Measurements from ENCODE around the gene LPGAT1. TPM values are rescaled to one million over a fixed set of nuclear protein-coding genes. Genes with fewer than 3 reads are reported as not detected.

Gene LPGAT1
- total and polyA plus RNA-seq, 3 donors from 2014 or later = 43.0 to 70.5 (median 44.1) TPM

GRCh38 chr1:211816586-211816985 lies 14.0 kb downstream of the LPGAT1 start:
- Histone ChIP-seq H3K9me3 (no peaks in the 10 kb centered on the region), H3K27ac (no peak overlapping the region), H3K36me3 (ENCODE audit: low read depth, missing control alignments) (no peaks in the 10 kb centered on the region), H3K27me3 (no peaks in the 10 kb centered on the region), H3K4me3 (no peak overlapping the region), H3K4me1 (no peaks in the 10 kb centered on the region)
- no peak for TF ChIP-seq POLR2A (IDR thresholded peaks at IDR 0.05)
- no peak for TF ChIP-seq CTCF (IDR thresholded peaks at IDR 0.05)
- DNase-seq = no peak
- intact Hi-C loops (cut with DNase I; ENCODE audit: low total_unique reads) = no loop called here

- no peaks in the 10 kb centered on the region for H3K27me3 ChIP-seq
- no peak overlapping the region for H3K4me3 ChIP-seq
- intact Hi-C loops (cut with DNase I; ENCODE audit: low total_unique reads) = no loop called here
- no peak overlapping the region for H3K27ac ChIP-seq
- H3K36me3 ChIP-seq (ENCODE audit: low read depth, missing control alignments) = no peaks in the 10 kb centered on the region
- no peak for DNase-seq
- no peak for TF ChIP-seq CTCF (IDR thresholded peaks at IDR 0.05)
- TF ChIP-seq POLR2A (IDR thresholded peaks at IDR 0.05) = no peak
- no peaks in the 10 kb centered on the region for H3K4me1 ChIP-seq
- WGBS, 2 donors = 91 to 100% methylated on average over 1 of the region's 1 CpG
- H3K9me3 ChIP-seq = no peaks in the 10 kb centered on the region
Measured at GRCh38 chr1:211814313-211814712, 16.2 kb downstream of the LPGAT1 start.

GRCh38 chr1:211813590-211813989 lies 17.0 kb downstream of the LPGAT1 start:
- Histone ChIP-seq H3K4me1 (no peaks in the 10 kb centered on the region), H3K27ac (no peak overlapping the region), H3K9me3 (no peaks in the 10 kb centered on the region), H3K27me3 (no peaks in the 10 kb centered on the region), H3K36me3 (ENCODE audit: low read depth, missing control alignments) (no peaks in the 10 kb centered on the region), H3K4me3 (no peak overlapping the region)
- TF ChIP-seq POLR2A (IDR thresholded peaks at IDR 0.05) = no peak
- TF ChIP-seq CTCF (IDR thresholded peaks at IDR 0.05) = no peak
- intact Hi-C loops (cut with DNase I; ENCODE audit: low total_unique reads) = no loop called here
- DNase-seq = peak; percentile 32

GRCh38 chr1:211812584-211812983 lies 18.0 kb downstream of the LPGAT1 start:
- H3K27ac ChIP-seq = no peak overlapping the region
- no peaks in the 10 kb centered on the region for H3K9me3 ChIP-seq
- TF ChIP-seq CTCF (IDR thresholded peaks at IDR 0.05) = no peak
- TF ChIP-seq POLR2A (IDR thresholded peaks at IDR 0.05) = no peak
- no peaks in the 10 kb centered on the region for H3K36me3 ChIP-seq (ENCODE audit: low read depth, missing control alignments)
- WGBS, 2 donors = 72 to 74% methylated on average over 4 of the region's 4 CpGs
- H3K27me3 ChIP-seq = no peaks in the 10 kb centered on the region
- H3K4me1 ChIP-seq = no peaks in the 10 kb centered on the region
- no peak overlapping the region for H3K4me3 ChIP-seq
- intact Hi-C loops (cut with DNase I; ENCODE audit: low total_unique reads) = no loop called here
- DNase-seq = no peak

GRCh38 chr1:211811848-211812247 lies 18.7 kb downstream of the LPGAT1 start:
- TF ChIP-seq CTCF (IDR thresholded peaks at IDR 0.05) (no peak), POLR2A (IDR thresholded peaks at IDR 0.05) (no peak)
- H3K4me1 ChIP-seq = no peaks in the 10 kb centered on the region
- no peaks in the 10 kb centered on the region for H3K9me3 ChIP-seq
- 74 to 77% methylated on average over 2 of the region's 2 CpGs for whole genome bisulfite sequencing, 2 donors
- H3K4me3 ChIP-seq = no peak overlapping the region
- intact Hi-C loops (cut with DNase I; ENCODE audit: low total_unique reads) = no loop called here
- H3K27me3 ChIP-seq = no peaks in the 10 kb centered on the region
- H3K27ac ChIP-seq = no peak overlapping the region
- no peak for DNase-seq
- H3K36me3 ChIP-seq (ENCODE audit: low read depth, missing control alignments) = no peaks in the 10 kb centered on the region
